Uterus (tissue), 4 donors: ENCODE data around the gene HSPG2. TPM values are rescaled to one million over a fixed set of nuclear protein-coding genes. Genes with fewer than 3 reads are reported as not detected.
"Not testable (repeated sequence)": the region's sequence is repeated elsewhere in the genome, so short reads cannot be mapped to it uniquely, and the experiment has no call there.

ENCODE experiments used
- DNase-seq, 2 donors: peaks; one replicate each; pipeline ENCODE4 v3.0.0-alpha.2; 2019 to 2020
- H3K27ac ChIP-seq, 2 donors: fragments of 200-600 bp; sonication (generic); 1 replicate in 1 of 2; 2 replicates in 1 of 2; pipeline ENCODE4 v1.5.1; 2016 to 2018
- H3K27me3 ChIP-seq, 2 donors: fragments of 200-600 bp; sonication (generic); one replicate each; pipeline ENCODE4 v1.5.1; 2018 to 2019; ENCODE audit warnings: control low read depth in 1 of 2
- H3K36me3 ChIP-seq, 2 donors: fragments of 200-600 bp; sonication (generic); one replicate each; pipeline ENCODE4 v1.5.1; 2019; ENCODE audit warnings: control low read depth in 1 of 2
- H3K4me1 ChIP-seq, 2 donors: fragments of 200-600 bp; sonication (generic); one replicate each; pipeline ENCODE4 v1.5.1; 2018 to 2019; ENCODE audit warnings: control low read depth in 1 of 2
- H3K4me3 ChIP-seq, 2 donors: fragments of 200-600 bp; sonication (generic); 1 replicate in 1 of 2; 2 replicates in 1 of 2; pipeline ENCODE4 v1.5.1; 2018 to 2019; ENCODE audit warnings: mild to moderate bottlenecking in 1 of 2
- H3K9me3 ChIP-seq, 2 donors: fragments of 200-600 bp; sonication (generic); one replicate each; pipeline ENCODE4 v1.5.1; 2019; ENCODE audit warnings: control low read depth in 1 of 2
- CTCF ChIP-seq, 4 experiments: fragments of 200-600 bp in 2 of 4; fragments of 450-650 bp in 2 of 4; sonication (generic) in 2 of 4; IDR thresholded peaks; one replicate each; pipeline ENCODE4 v1.5.1; 2016 to 2019; ENCODE audit warnings: antibody characterized with exemption in 4 of 4, mild to moderate bottlenecking in 2 of 4, moderate library complexity in 1 of 4
- POLR2A ChIP-seq, 2 donors: fragments of 450-650 bp; IDR thresholded peaks; one replicate each; pipeline ENCODE4 v1.6.1; 2016; ENCODE audit warnings: antibody characterized with exemption in 2 of 2, mild to moderate bottlenecking in 1 of 2, moderate library complexity in 1 of 2
- intact Hi-C: fragments of 100-400 bp; cut with DNase I; formaldehyde crosslinking; loops from one replicate; pipeline ENCODE4 v1.15.1; 2023; ENCODE audit warnings: low total_unique reads
- total RNA-seq, 4 donors: library from RNA; depleted of rRNA in 3 of 4; stranded (reverse); fragments of >200 nt in 3 of 4; gene quantifications; one replicate each; pipeline versions ENCODE4 v1.1.0 to v1.2.4, GENCODE V29; 2014 to 2023
- donor health status: DM: yes; HTN: yes; CAD: no.

The HSPG2 gene
- total RNA-seq, 4 donors from 2014 or later: 96.8 to 677 (median 290) TPM

- DNase-seq, intact Hi-C loops, H3K27ac ChIP-seq, H3K4me1 ChIP-seq, H3K36me3 ChIP-seq, H3K9me3 ChIP-seq, H3K4me3 ChIP-seq, H3K27me3 ChIP-seq: not testable (repeated sequence)
Observed at GRCh38 chr1:21972973-21973441, 35.9 kb upstream of the HSPG2 start.

GRCh38 chr1:21970523-21970922 is 33.4 kb upstream of the HSPG2 start:
- H3K36me3 ChIP-seq, intact Hi-C loops, H3K4me1 ChIP-seq, DNase-seq, H3K4me3 ChIP-seq, H3K27me3 ChIP-seq, H3K27ac ChIP-seq, H3K9me3 ChIP-seq: not testable (repeated sequence)

GRCh38 chr1:21969066-21969465 is 32.0 kb upstream of the HSPG2 start:
- intact Hi-C loops: loop anchor here (10.0 kb wide), 1 partner anchor 104 kb away; no protein-coding TSS in a partner anchor

GRCh38 chr1:21967216-21967615 is 30.1 kb upstream of the HSPG2 start:
- not testable (repeated sequence) for H3K36me3 ChIP-seq, H3K4me1 ChIP-seq, H3K9me3 ChIP-seq, DNase-seq, H3K27me3 ChIP-seq, H3K4me3 ChIP-seq, H3K27ac ChIP-seq
- intact Hi-C loops: loop anchor here (10.0 kb wide), 1 partner anchor 102 kb away; no protein-coding TSS in a partner anchor

More at GRCh38 chr1:21969066-21969465, 32.0 kb upstream of the HSPG2 start:
- H3K4me3 ChIP-seq, H3K4me1 ChIP-seq, H3K27ac ChIP-seq, H3K27me3 ChIP-seq, DNase-seq, H3K36me3 ChIP-seq, H3K9me3 ChIP-seq: not testable (repeated sequence)

GRCh38 chr1:21966247-21967000 is 29.3 kb upstream of the HSPG2 start:
- Histone ChIP-seq H3K27me3 (no peaks in the 10 kb centered on the region), H3K27ac (no peak overlapping the region), H3K4me3 (no peak overlapping the region), H3K4me1 (peaks cover 0 to 4% of the 10 kb centered on the region in 2 donors), H3K9me3 (no peaks in the 10 kb centered on the region), H3K36me3 (no peaks in the 10 kb centered on the region)
- intact Hi-C loops: loop anchor here (10.0 kb wide), 1 partner anchor 102 kb away; no protein-coding TSS in a partner anchor
- TF ChIP-seq CTCF (IDR thresholded peaks at IDR 0.05) (no peak), POLR2A (IDR thresholded peaks at IDR 0.05) (no peak)
- no peak for DNase-seq

GRCh38 chr1:21963477-21964217 is 26.5 kb upstream of the HSPG2 start:
- peaks cover 0 to 4% of the 10 kb centered on the region in 2 donors for H3K4me1 ChIP-seq
- peak; percentile 87 to 93 (median 91) for TF ChIP-seq CTCF (IDR thresholded peaks at IDR 0.05)
- TF ChIP-seq POLR2A (IDR thresholded peaks at IDR 0.05): no peak
- no peaks in the 10 kb centered on the region for H3K9me3 ChIP-seq
- intact Hi-C loops: loop anchor here (10.0 kb wide), 1 partner anchor 99 kb away; no protein-coding TSS in a partner anchor
- no peaks in the 10 kb centered on the region for H3K27me3 ChIP-seq
- H3K27ac ChIP-seq: no peak overlapping the region
- H3K4me3 ChIP-seq: no peak overlapping the region
- H3K36me3 ChIP-seq: no peaks in the 10 kb centered on the region
- DNase-seq: peak; percentile 80 to 83

- no peaks in the 10 kb centered on the region for H3K27me3 ChIP-seq
- intact Hi-C loops: loop anchor here (10.0 kb wide), 1 partner anchor 97 kb away; no protein-coding TSS in a partner anchor
- no peak overlapping the region for H3K4me3 ChIP-seq
- H3K36me3 ChIP-seq: no peaks in the 10 kb centered on the region
- no peaks in the 10 kb centered on the region for H3K9me3 ChIP-seq
- TF ChIP-seq POLR2A (IDR thresholded peaks at IDR 0.05): no peak
- TF ChIP-seq CTCF (IDR thresholded peaks at IDR 0.05): no peak
- no peak overlapping the region for H3K27ac ChIP-seq
- no peak for DNase-seq
- peaks cover 0 to 4% of the 10 kb centered on the region in 2 donors for H3K4me1 ChIP-seq
Observed at GRCh38 chr1:21961799-21962198, 24.7 kb upstream of the HSPG2 start.
